Neural progenitor cell (in vitro differentiated cells): ENCODE measurements around the gene ZNF784.

Experiments
- EZH2 ChIP-seq: fragments of 200-600 bp; sonication (generic); IDR thresholded peaks from 2 replicates; pipeline ENCODE4 v1.6.1; 2017; ENCODE audit warnings: antibody characterized with exemption, mild to moderate bottlenecking, moderate library complexity
- EZH2phosphoT487 ChIP-seq: fragments of 200-600 bp; sonication (generic); IDR thresholded peaks from 2 replicates; pipeline ENCODE4 v1.6.1; 2017; ENCODE audit warnings: antibody characterized with exemption
- TF ChIP-seq, protein P1 (sequence below): fragments of 200-600 bp; sonication (generic); IDR thresholded peaks from 2 replicates; pipeline ENCODE4 v1.5.1; 2017; ENCODE audit warnings: antibody characterized with exemption, mild to moderate bottlenecking

DNA sequence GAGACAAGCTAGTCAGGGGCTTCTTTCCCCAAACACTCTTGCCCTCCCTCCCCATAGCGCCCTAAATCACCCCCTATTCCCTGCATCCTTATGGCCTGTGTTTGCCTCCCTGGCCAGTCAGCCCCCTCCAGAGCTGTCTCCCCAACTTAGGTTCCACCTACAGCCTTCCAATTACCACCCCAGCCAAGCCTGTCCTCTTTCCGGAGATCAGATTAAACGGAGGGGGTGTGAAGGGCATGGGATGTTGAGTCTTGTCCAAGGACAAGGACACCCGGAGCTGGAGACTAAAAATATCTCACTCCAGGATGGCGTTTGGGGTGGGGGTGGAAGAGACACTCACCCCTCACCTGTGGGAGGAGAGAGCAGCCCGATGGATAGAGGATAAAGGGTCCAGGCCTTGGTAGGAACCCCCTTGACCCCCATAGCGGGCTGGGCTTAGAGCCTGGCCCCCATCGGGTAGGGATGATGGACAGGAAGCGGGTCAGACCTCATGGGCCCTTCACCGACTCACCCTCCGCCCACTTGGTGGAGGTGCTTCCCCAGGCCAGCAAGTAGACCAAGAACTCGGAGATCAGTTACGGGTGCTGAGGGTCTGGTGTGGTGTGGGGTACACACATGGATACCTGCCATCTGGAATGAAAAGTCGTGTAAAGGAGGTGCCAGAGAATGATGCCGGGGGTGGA, 12.9 kb downstream of the ZNF784 start:
- TF ChIP-seq EZH2 (no peak), EZH2phosphoT487 (no peak)
- TF ChIP-seq, protein P1, sequence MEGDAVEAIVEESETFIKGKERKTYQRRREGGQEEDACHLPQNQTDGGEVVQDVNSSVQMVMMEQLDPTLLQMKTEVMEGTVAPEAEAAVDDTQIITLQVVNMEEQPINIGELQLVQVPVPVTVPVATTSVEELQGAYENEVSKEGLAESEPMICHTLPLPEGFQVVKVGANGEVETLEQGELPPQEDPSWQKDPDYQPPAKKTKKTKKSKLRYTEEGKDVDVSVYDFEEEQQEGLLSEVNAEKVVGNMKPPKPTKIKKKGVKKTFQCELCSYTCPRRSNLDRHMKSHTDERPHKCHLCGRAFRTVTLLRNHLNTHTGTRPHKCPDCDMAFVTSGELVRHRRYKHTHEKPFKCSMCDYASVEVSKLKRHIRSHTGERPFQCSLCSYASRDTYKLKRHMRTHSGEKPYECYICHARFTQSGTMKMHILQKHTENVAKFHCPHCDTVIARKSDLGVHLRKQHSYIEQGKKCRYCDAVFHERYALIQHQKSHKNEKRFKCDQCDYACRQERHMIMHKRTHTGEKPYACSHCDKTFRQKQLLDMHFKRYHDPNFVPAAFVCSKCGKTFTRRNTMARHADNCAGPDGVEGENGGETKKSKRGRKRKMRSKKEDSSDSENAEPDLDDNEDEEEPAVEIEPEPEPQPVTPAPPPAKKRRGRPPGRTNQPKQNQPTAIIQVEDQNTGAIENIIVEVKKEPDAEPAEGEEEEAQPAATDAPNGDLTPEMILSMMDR, result no peak
